Measurements from ENCODE around the gene VTI1A.

DNA sequence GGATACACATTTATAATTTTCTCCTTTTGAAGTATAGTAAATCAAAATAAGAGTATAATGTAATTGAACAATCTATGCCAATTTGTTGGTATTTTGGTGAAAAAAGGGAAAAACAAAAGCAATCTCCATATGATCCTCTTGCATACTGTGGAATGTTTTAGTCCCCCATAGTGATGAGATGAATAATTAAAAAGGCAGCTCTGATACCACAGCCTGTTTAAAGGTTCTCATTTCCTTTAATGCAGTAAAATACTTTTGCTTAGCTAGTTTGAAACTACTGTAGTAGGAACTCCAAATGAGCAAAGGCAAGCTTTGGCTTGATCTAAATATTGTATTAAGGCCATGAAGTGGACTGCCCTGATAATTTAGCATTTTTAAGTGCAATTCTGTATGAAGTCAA lies 77.6 kb downstream of the VTI1A start:
- no peak for TF ChIP-seq POLR2A (IDR thresholded peaks at IDR 0.05)
- TF ChIP-seq, protein P1, sequence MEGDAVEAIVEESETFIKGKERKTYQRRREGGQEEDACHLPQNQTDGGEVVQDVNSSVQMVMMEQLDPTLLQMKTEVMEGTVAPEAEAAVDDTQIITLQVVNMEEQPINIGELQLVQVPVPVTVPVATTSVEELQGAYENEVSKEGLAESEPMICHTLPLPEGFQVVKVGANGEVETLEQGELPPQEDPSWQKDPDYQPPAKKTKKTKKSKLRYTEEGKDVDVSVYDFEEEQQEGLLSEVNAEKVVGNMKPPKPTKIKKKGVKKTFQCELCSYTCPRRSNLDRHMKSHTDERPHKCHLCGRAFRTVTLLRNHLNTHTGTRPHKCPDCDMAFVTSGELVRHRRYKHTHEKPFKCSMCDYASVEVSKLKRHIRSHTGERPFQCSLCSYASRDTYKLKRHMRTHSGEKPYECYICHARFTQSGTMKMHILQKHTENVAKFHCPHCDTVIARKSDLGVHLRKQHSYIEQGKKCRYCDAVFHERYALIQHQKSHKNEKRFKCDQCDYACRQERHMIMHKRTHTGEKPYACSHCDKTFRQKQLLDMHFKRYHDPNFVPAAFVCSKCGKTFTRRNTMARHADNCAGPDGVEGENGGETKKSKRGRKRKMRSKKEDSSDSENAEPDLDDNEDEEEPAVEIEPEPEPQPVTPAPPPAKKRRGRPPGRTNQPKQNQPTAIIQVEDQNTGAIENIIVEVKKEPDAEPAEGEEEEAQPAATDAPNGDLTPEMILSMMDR (IDR thresholded peaks at IDR 0.05) = no peak

Data from esophagus squamous epithelium (tissue), 4 donors.